ENCODE results near the gene SPDYE16.
"Not testable (repeated sequence)": the region's sequence is repeated elsewhere in the genome, so short reads cannot be mapped to it uniquely, and the experiment has no call there.

Gene SPDYE16

GRCh38 chr7:76549025-76549854 is 6.1 kb upstream of the SPDYE16 start:
- DNase-seq = peak; percentile 76

- DNase-seq = not testable (repeated sequence)
Observed at GRCh38 chr7:76531643-76532042, 11.5 kb downstream of the SPDYE16 start.

GRCh38 chr7:76526183-76526582 is 16.9 kb downstream of the SPDYE16 start:
- not testable (repeated sequence) for DNase-seq

GRCh38 chr7:76516932-76517331 is 26.2 kb downstream of the SPDYE16 start:
- not testable (repeated sequence) for DNase-seq

- no peak for DNase-seq
Observed at GRCh38 chr7:76515999-76516443, 27.1 kb downstream of the SPDYE16 start.

- DNase-seq = no peak
Observed at GRCh38 chr7:76514926-76515771, 27.9 kb downstream of the SPDYE16 start.

GRCh38 chr7:76513817-76514799 is 29.0 kb downstream of the SPDYE16 start:
- DNase-seq = no peak

GRCh38 chr7:76512941-76513816 is 29.9 kb downstream of the SPDYE16 start:
- no peak for DNase-seq

GRCh38 chr7:76511911-76512885 is 30.9 kb downstream of the SPDYE16 start:
- not testable (repeated sequence) for DNase-seq

GRCh38 chr7:76511200-76511910 is 31.7 kb downstream of the SPDYE16 start:
- not testable (repeated sequence) for DNase-seq

GRCh38 chr7:76509931-76510877 is 32.9 kb downstream of the SPDYE16 start, which contains the start of gene UPK3B:
Gene UPK3B, plus strand, starts transcription at chr7:76510552. Its CDS starts 101 bp downstream, at chr7:76510653.
- DNase-seq = no peak

GRCh38 chr7:76507723-76508406 is 35.2 kb downstream of the SPDYE16 start:
- DNase-seq = peak; percentile 40

- DNase-seq = not testable (repeated sequence)
Observed at GRCh38 chr7:76506643-76507042, 36.5 kb downstream of the SPDYE16 start.

- DNase-seq = no peak
Observed at GRCh38 chr7:76506081-76506440, 37.0 kb downstream of the SPDYE16 start.

GRCh38 chr7:76505168-76506080 is 37.7 kb downstream of the SPDYE16 start:
- no peak for DNase-seq

Data from SIG-M5 (cell line).